PFSK-1 (cell line): ENCODE data around the gene INPP4B.

Experiments
- FOXP2 ChIP-seq: optimal IDR thresholded peaks from 2 replicates; pipeline ENCODE3; 2011; ENCODE audit warnings: borderline replicate concordance, control low read depth, inconsistent platforms; ENCODE audit not compliant: insufficient read depth; ENCODE audit errors: extremely low read length, extremely low read depth
- POLR2AphosphoS5 ChIP-seq: IDR thresholded peaks from 2 replicates; pipeline ENCODE4 v1.6.1; 2012; ENCODE audit warnings: low read depth, mild to moderate bottlenecking, control low read depth, low read length, moderate library complexity
- SIN3A ChIP-seq: IDR thresholded peaks from 2 replicates; pipeline ENCODE4 v1.6.1; 2012; ENCODE audit warnings: mild to moderate bottlenecking, low read length, moderate library complexity, borderline replicate concordance; ENCODE audit not compliant: insufficient read depth
- TAF1 ChIP-seq: IDR thresholded peaks from 2 replicates; pipeline ENCODE4 v1.6.1; 2012; ENCODE audit warnings: low read length, control low read depth, borderline replicate concordance; ENCODE audit not compliant: insufficient read depth
- TF ChIP-seq, protein P1 (sequence below), 2 experiments: IDR thresholded peaks; 2 replicates each; pipeline versions ENCODE4 v1.6.1 to v1.8.0; 2011 to 2012; ENCODE audit warnings: low read depth in 2 of 2, low read length in 2 of 2, control low read depth in 1 of 2, inconsistent platforms in 1 of 2, mild to moderate bottlenecking in 1 of 2, moderate library complexity in 1 of 2; ENCODE audit not compliant: insufficient read depth in 1 of 2

Gene INPP4B

GRCh38 chr4:142130666-142131065 is 715.4 kb downstream of the INPP4B start:
- TF ChIP-seq POLR2AphosphoS5 (no peak), SIN3A (no peak), TAF1 (no peak), FOXP2 (no peak)
- TF ChIP-seq, protein P1, sequence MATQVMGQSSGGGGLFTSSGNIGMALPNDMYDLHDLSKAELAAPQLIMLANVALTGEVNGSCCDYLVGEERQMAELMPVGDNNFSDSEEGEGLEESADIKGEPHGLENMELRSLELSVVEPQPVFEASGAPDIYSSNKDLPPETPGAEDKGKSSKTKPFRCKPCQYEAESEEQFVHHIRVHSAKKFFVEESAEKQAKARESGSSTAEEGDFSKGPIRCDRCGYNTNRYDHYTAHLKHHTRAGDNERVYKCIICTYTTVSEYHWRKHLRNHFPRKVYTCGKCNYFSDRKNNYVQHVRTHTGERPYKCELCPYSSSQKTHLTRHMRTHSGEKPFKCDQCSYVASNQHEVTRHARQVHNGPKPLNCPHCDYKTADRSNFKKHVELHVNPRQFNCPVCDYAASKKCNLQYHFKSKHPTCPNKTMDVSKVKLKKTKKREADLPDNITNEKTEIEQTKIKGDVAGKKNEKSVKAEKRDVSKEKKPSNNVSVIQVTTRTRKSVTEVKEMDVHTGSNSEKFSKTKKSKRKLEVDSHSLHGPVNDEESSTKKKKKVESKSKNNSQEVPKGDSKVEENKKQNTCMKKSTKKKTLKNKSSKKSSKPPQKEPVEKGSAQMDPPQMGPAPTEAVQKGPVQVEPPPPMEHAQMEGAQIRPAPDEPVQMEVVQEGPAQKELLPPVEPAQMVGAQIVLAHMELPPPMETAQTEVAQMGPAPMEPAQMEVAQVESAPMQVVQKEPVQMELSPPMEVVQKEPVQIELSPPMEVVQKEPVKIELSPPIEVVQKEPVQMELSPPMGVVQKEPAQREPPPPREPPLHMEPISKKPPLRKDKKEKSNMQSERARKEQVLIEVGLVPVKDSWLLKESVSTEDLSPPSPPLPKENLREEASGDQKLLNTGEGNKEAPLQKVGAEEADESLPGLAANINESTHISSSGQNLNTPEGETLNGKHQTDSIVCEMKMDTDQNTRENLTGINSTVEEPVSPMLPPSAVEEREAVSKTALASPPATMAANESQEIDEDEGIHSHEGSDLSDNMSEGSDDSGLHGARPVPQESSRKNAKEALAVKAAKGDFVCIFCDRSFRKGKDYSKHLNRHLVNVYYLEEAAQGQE (IDR thresholded peaks at IDR 0.05; ENCODE audit: insufficient read depth in 1 of 2, low read depth in 2 of 2, low read length in 2 of 2) = no peak

DNA sequence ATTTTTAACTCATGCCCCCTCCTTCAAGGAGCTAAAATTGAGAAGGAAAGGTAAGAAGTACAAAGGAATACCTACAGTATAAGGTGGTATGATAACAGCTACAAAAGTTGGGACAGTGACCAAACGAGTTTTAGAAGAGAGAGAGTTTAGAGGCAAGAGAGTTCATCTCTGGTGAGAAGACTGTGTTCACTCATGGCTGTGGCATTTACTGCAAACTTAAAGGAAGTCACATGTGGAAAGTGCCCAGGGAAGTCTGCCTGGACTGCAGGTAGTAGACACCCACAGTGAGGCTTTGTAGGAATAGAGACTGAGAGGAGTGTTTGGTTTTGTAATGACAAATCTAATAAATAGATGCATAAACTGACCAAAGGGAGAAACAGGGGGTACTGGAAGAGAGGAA is 716.2 kb downstream of the INPP4B start:
- TF ChIP-seq FOXP2 (no peak), TAF1 (no peak), SIN3A (no peak), POLR2AphosphoS5 (no peak)
- TF ChIP-seq, protein P1 (IDR thresholded peaks at IDR 0.05; ENCODE audit: insufficient read depth in 1 of 2, low read depth in 2 of 2, low read length in 2 of 2) = no peak

- TF ChIP-seq POLR2AphosphoS5 = no peak
- TF ChIP-seq FOXP2 = no peak
- TF ChIP-seq TAF1 = no peak
- TF ChIP-seq, protein P1 (IDR thresholded peaks at IDR 0.05; ENCODE audit: insufficient read depth in 1 of 2, low read depth in 2 of 2, low read length in 2 of 2) = no peak
These were observed 716.6 kb downstream of the INPP4B start for GRCh38 chr4:142129473-142129872.

- no peak for TF ChIP-seq SIN3A
- no peak for TF ChIP-seq TAF1
These were observed 717.6 kb downstream of the INPP4B start for GRCh38 chr4:142128529-142128928.

DNA sequence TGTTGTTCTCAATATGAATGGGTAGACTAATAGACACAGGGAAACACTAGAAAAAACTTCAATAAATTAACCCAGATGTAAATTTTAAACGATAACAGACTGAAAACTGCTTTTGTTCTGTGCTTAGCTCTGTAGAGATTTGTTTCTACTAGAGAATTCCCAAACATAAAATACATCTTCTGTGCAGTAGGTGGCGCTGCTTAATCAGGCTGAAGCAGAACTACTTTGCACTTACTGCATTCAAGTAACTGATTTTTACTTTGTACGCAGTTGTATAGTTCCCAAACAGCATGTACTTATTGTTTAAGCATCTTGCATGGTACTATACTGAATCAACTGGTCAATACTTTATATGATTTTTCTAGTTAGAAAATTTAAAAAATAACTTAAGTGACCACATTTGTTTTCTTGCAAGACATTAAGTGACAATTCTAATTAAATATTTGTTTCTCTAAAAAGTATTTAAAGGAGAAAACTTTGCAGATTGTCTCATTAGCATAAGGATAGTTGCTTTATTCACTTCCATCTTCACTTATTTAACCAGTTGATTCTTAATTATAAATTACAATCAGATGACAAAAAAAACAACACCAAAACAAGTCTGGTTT is 719.1 kb downstream of the INPP4B start:
- TF ChIP-seq SIN3A (no peak), TAF1 (no peak), POLR2AphosphoS5 (no peak), FOXP2 (no peak)
- TF ChIP-seq, protein P1 (IDR thresholded peaks at IDR 0.05; ENCODE audit: insufficient read depth in 1 of 2, low read depth in 2 of 2, low read length in 2 of 2) = no peak
